Stomach smooth muscle (tissue), 2 donors: ENCODE measurements around the gene TNIK.
"Not testable (repeated sequence)": the region's sequence is repeated elsewhere in the genome, so short reads cannot be mapped to it uniquely, and the experiment has no call there.

Experiments used
- H3K27ac ChIP-seq: one replicate; pipeline ENCODE4 v1.7.0; 2013; ENCODE audit warnings: mild to moderate bottlenecking, low read length, inconsistent platforms
- H3K27me3 ChIP-seq, 2 donors: one replicate each; pipeline ENCODE4 v1.7.0; 2013; ENCODE audit warnings: low read length in 2 of 2; ENCODE audit not compliant: insufficient read depth in 2 of 2, control insufficient read depth in 1 of 2
- H3K36me3 ChIP-seq, 2 donors: one replicate each; pipeline ENCODE4 v1.7.0; 2013; ENCODE audit warnings: low read length in 2 of 2; ENCODE audit not compliant: control insufficient read depth in 2 of 2, insufficient read depth in 2 of 2
- H3K4me1 ChIP-seq: one replicate; pipeline ENCODE4 v1.7.0; 2013; ENCODE audit warnings: low read length; ENCODE audit not compliant: control insufficient read depth, insufficient read depth
- H3K4me3 ChIP-seq, 2 donors: one replicate each; pipeline ENCODE4 v1.7.0; 2013; ENCODE audit warnings: low read length in 2 of 2
- H3K9ac ChIP-seq, 2 donors: one replicate each; pipeline ENCODE4 v1.7.0; 2013; ENCODE audit warnings: low read length in 2 of 2, mild to moderate bottlenecking in 1 of 2
- H3K9me3 ChIP-seq, 2 donors: one replicate each; pipeline ENCODE4 v1.7.0; 2013; ENCODE audit warnings: low read length in 2 of 2; ENCODE audit not compliant: control insufficient read depth in 2 of 2
- donor health status: healthy.
- donor health status: Pancreatic carcinoma.

TNIK gene

DNA sequence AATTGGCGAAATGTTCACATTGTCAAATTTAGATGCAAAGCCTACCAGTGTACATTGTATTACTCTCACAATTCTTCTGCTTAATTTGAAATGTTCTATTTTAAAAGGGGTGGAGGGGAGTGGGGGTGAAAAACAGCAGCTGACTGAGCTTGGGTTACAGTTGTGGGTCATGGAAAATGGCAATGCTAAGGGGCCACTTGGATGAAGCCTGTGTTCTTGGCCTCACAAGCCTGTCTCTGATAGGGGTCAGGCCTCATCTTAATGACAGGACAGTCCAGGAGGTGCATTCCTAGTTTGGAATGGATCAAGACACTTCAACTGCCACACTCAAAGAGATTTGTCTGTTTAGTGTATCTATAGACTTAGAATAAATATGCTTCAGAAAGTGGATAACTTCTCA lies 158.2 kb downstream of the TNIK start:
- peaks cover 6% of the 10 kb centered on the region for H3K4me1 ChIP-seq
- no peaks in the 10 kb centered on the region for H3K36me3 ChIP-seq
- H3K9ac ChIP-seq = no peak overlapping the region
- no peaks in the 10 kb centered on the region for H3K9me3 ChIP-seq
- H3K27me3 ChIP-seq = no peaks in the 10 kb centered on the region
- no peak overlapping the region for H3K27ac ChIP-seq
- H3K4me3 ChIP-seq = no peak overlapping the region

DNA sequence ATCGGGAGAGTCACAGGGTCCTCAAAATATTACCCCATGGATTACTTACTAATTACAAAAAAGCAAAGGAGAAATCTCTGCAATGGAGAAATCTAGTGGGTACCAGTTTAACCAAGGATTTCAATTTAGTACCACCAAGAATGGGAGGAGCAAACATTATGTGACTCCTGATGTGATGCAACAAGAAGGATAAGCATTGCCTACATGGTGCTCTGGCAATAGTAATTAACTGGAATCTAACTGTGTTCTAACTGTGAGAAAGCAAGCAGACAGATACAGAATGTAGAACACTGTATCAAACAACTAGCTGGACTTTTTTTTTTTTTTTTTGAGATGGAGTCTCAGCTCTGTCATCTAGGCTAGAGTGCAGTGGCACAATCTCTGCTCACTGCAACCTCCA lies 159.2 kb downstream of the TNIK start:
- Histone ChIP-seq H3K4me1 (peaks cover 11% of the 10 kb centered on the region), H3K4me3 (no peak overlapping the region), H3K9ac (no peak overlapping the region), H3K27me3 (no peaks in the 10 kb centered on the region), H3K27ac (no peak overlapping the region), H3K36me3 (no peaks in the 10 kb centered on the region), H3K9me3 (no peaks in the 10 kb centered on the region)

GRCh38 chr3:171297951-171298350 lies 162.3 kb downstream of the TNIK start:
- no peaks in the 10 kb centered on the region for H3K36me3 ChIP-seq
- H3K4me3 ChIP-seq = no peak overlapping the region
- H3K27me3 ChIP-seq = no peaks in the 10 kb centered on the region
- H3K9me3 ChIP-seq = no peaks in the 10 kb centered on the region
- no peak overlapping the region for H3K9ac ChIP-seq
- no peak overlapping the region for H3K27ac ChIP-seq
- peaks cover 20% of the 10 kb centered on the region for H3K4me1 ChIP-seq

- no peak overlapping the region for H3K9ac ChIP-seq
Measured at GRCh38 chr3:171297207-171297606, 163.0 kb downstream of the TNIK start.

DNA sequence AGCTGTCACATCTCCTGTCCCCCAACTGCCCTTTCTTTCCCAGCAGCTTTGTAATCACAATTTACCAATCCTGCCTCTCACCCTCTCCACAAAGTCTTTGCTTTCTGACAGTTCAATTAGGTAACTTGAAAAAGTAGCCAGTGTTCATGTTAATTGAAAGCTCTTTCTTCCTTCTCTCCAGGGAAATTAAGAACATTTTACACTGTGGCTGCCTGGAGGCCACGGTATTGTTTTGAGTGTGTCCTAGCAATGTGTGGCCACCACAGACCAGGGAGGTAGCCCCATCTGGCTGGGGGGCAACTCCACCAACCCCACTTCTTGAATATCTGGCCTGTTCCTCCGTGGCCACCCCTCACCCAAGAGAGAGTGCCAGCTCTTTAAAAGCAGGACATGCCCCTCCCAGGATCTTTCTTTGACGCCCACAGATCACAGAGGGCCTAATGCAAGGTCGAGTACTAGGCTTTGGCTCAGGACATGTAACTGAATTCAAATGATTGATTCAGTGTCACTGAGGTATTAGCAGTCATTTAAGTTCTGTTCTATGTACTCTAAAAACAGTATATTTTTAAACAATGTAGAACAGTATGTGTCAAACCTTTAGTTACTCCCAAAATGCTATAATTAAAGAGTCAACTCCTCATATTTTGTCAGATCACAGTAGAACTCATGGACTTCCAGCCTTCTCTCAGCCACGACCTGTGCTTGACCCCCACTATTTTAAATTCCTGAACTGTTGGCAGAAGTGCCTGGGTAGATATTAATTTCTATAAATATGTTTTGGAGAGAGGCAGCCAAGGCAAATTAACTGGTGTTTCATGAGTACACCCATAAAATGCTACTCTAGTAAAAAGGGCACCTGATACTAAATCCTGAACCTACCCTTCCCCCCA lies 164.5 kb downstream of the TNIK start:
- peak overlapping the region; percentile 49 for H3K27ac ChIP-seq
- H3K4me3 ChIP-seq = peak overlapping the region in 1 of 2 donors; percentile 15
- no peaks in the 10 kb centered on the region for H3K36me3 ChIP-seq
- no peaks in the 10 kb centered on the region for H3K9me3 ChIP-seq
- H3K9ac ChIP-seq = no peak overlapping the region
- H3K27me3 ChIP-seq = no peaks in the 10 kb centered on the region
- H3K4me1 ChIP-seq = peaks cover 20% of the 10 kb centered on the region

More at GRCh38 chr3:171297207-171297606, 163.0 kb downstream of the TNIK start:
- Histone ChIP-seq H3K4me3 (no peak overlapping the region), H3K4me1 (peaks cover 20% of the 10 kb centered on the region), H3K27ac (no peak overlapping the region), H3K36me3 (no peaks in the 10 kb centered on the region), H3K27me3 (no peaks in the 10 kb centered on the region), H3K9me3 (no peaks in the 10 kb centered on the region)

GRCh38 chr3:171293142-171293782 lies 166.9 kb downstream of the TNIK start:
- no peak overlapping the region for H3K27ac ChIP-seq
- H3K4me1 ChIP-seq = peaks cover 20% of the 10 kb centered on the region
- H3K9me3 ChIP-seq = no peaks in the 10 kb centered on the region
- no peak overlapping the region for H3K4me3 ChIP-seq
- no peaks in the 10 kb centered on the region for H3K36me3 ChIP-seq
- H3K9ac ChIP-seq = no peak overlapping the region
- no peaks in the 10 kb centered on the region for H3K27me3 ChIP-seq

DNA sequence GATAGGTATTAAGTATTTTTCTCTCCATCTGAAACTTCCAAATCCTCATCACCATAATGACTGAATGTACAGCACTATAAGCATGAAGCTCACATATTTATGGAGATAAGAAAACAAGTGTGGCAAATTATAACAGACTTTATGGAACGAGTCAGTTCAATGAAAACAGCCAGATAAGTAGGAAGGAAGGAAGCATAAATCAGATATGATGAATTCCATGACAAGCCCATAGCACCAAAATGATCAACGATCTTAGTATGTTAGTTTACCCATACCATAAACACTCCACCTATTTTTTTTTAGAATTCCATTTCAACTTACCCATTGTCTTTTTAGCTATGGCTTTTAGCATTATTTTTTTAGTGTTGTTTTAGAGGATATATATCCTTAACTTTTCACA lies 169.5 kb downstream of the TNIK start:
- H3K4me3 ChIP-seq = no peak overlapping the region

GRCh38 chr3:171289291-171289690 lies 170.9 kb downstream of the TNIK start:
- no peaks in the 10 kb centered on the region for H3K9me3 ChIP-seq
- H3K4me1 ChIP-seq = peaks cover 3% of the 10 kb centered on the region
- H3K27ac ChIP-seq = no peak overlapping the region
- H3K27me3 ChIP-seq = no peaks in the 10 kb centered on the region
- no peak overlapping the region for H3K4me3 ChIP-seq
- H3K9ac ChIP-seq = no peak overlapping the region
- H3K36me3 ChIP-seq = no peaks in the 10 kb centered on the region

More for the DNA sequence above, 169.5 kb downstream of the TNIK start:
- Histone ChIP-seq H3K9me3 (no peaks in the 10 kb centered on the region), H3K4me1 (peaks cover 7% of the 10 kb centered on the region), H3K27ac (no peak overlapping the region), H3K36me3 (no peaks in the 10 kb centered on the region), H3K9ac (no peak overlapping the region), H3K27me3 (no peaks in the 10 kb centered on the region)

GRCh38 chr3:171287761-171288160 lies 172.4 kb downstream of the TNIK start:
- peaks cover 14% of the 10 kb centered on the region for H3K4me1 ChIP-seq
- H3K36me3 ChIP-seq, H3K27me3 ChIP-seq, H3K27ac ChIP-seq, H3K9ac ChIP-seq, H3K4me3 ChIP-seq, H3K9me3 ChIP-seq: not testable (repeated sequence)

GRCh38 chr3:171286580-171287249 lies 173.5 kb downstream of the TNIK start:
- H3K4me3 ChIP-seq = no peak overlapping the region
- H3K27me3 ChIP-seq = no peaks in the 10 kb centered on the region
- H3K27ac ChIP-seq = no peak overlapping the region
- H3K9ac ChIP-seq = no peak overlapping the region
- H3K36me3 ChIP-seq = no peaks in the 10 kb centered on the region
- no peaks in the 10 kb centered on the region for H3K9me3 ChIP-seq
- peaks cover 21% of the 10 kb centered on the region for H3K4me1 ChIP-seq
